ENCODE results near the gene C1QTNF7. TPM values are rescaled to one million over a fixed set of nuclear protein-coding genes. Genes with fewer than 3 reads are reported as not detected.
A peak's percentile ranks its signal among the peaks of the same experiment; 100 is the strongest.

Gene C1QTNF7
- total RNA-seq, 1 donor from 2014 or later: 3.7 TPM

- peak; percentile 73 for DNase-seq
These were observed 29.8 kb downstream of the C1QTNF7 start for GRCh38 chr4:15457406-15458201.

GRCh38 chr4:15458616-15459015 is 30.8 kb downstream of the C1QTNF7 start:
- no peak for DNase-seq

- no peak for DNase-seq
These were observed 31.9 kb downstream of the C1QTNF7 start for GRCh38 chr4:15459706-15460105.

- no peak for DNase-seq
These were observed 38.8 kb downstream of the C1QTNF7 start for GRCh38 chr4:15466596-15466995.

GRCh38 chr4:15469402-15470127 is 41.7 kb downstream of the C1QTNF7 start, which contains the start of gene CC2D2A:
Gene CC2D2A, plus strand, starts transcription at chr4:15469882. Its CDS starts 6,051 bp downstream, at chr4:15475933.
- DNase-seq: peak; percentile 33

- no peak for DNase-seq
These were observed 42.3 kb downstream of the C1QTNF7 start for GRCh38 chr4:15470128-15470475.

GRCh38 chr4:15476396-15476795 is 48.6 kb downstream of the C1QTNF7 start:
- no peak for DNase-seq

- no peak for DNase-seq
These were observed 50.9 kb downstream of the C1QTNF7 start for GRCh38 chr4:15478724-15479088.

- DNase-seq: peak; percentile 91
These were observed 51.5 kb downstream of the C1QTNF7 start for GRCh38 chr4:15479089-15479912.

- DNase-seq: peak; percentile 80
These were observed 52.0 kb downstream of the C1QTNF7 start for GRCh38 chr4:15479913-15480185.

GRCh38 chr4:15481961-15482745 is 54.3 kb downstream of the C1QTNF7 start:
- DNase-seq: peak; percentile 55

GRCh38 chr4:15482842-15483241 is 55.0 kb downstream of the C1QTNF7 start:
- DNase-seq: no peak

- peak; percentile 2 for DNase-seq
These were observed 60.3 kb downstream of the C1QTNF7 start for GRCh38 chr4:15488136-15488535.

GRCh38 chr4:15488658-15489470 is 61.0 kb downstream of the C1QTNF7 start:
- DNase-seq: peak; percentile 72

- no peak for DNase-seq
These were observed 61.7 kb downstream of the C1QTNF7 start for GRCh38 chr4:15489551-15489950.

- no peak for DNase-seq
These were observed 65.6 kb downstream of the C1QTNF7 start for GRCh38 chr4:15493411-15493810.

GRCh38 chr4:15495621-15496020 is 67.8 kb downstream of the C1QTNF7 start:
- DNase-seq: no peak
